Neural progenitor cell (in vitro differentiated cells): Measurements from ENCODE around the gene TMCC3.

Experiments used
- EZH2phosphoT487 ChIP-seq: fragments of 200-600 bp; sonication (generic); IDR thresholded peaks from 2 replicates; pipeline ENCODE4 v1.6.1; 2017; ENCODE audit warnings: antibody characterized with exemption
- TF ChIP-seq, protein P1 (sequence below): fragments of 200-600 bp; sonication (generic); IDR thresholded peaks from 2 replicates; pipeline ENCODE4 v1.5.1; 2017; ENCODE audit warnings: antibody characterized with exemption, mild to moderate bottlenecking

DNA sequence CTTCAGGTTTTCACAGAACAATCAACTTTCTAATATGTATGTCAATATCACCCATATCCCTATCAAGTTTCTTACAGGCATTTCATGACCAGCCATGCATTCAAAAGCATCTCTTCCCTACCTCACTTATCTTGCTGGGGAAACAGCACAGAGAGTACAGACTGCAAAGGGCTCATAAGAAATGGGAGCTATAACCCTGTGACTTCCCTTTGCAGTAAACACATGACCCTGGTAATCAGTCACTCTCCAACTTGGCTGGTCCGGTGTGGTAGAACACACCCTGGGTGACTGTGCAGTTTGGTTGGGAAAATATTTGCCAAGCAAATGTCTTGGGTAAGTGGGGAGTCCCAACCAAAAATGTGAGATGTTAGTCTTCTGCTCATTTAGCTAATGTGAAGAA is 49.4 kb upstream of the TMCC3 start:
- TF ChIP-seq, protein P1, sequence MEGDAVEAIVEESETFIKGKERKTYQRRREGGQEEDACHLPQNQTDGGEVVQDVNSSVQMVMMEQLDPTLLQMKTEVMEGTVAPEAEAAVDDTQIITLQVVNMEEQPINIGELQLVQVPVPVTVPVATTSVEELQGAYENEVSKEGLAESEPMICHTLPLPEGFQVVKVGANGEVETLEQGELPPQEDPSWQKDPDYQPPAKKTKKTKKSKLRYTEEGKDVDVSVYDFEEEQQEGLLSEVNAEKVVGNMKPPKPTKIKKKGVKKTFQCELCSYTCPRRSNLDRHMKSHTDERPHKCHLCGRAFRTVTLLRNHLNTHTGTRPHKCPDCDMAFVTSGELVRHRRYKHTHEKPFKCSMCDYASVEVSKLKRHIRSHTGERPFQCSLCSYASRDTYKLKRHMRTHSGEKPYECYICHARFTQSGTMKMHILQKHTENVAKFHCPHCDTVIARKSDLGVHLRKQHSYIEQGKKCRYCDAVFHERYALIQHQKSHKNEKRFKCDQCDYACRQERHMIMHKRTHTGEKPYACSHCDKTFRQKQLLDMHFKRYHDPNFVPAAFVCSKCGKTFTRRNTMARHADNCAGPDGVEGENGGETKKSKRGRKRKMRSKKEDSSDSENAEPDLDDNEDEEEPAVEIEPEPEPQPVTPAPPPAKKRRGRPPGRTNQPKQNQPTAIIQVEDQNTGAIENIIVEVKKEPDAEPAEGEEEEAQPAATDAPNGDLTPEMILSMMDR = no peak
- TF ChIP-seq EZH2phosphoT487 = no peak
